Karpas-422 (cell line): Measurements from ENCODE around the gene GUCY1A2. TPM values are rescaled to one million over a fixed set of nuclear protein-coding genes. Genes with fewer than 3 reads are reported as not detected.

Experiments used
- DNase-seq: peaks from one replicate; pipeline ENCODE4 v3.0.0-alpha.2; 2015
- H2AFZ ChIP-seq: fragments of 200-600 bp; sonication (generic); 2 replicates; pipeline ENCODE4 v1.6.1; 2014; ENCODE audit warnings: antibody characterized with exemption, low read length, mixed read lengths
- H3K27ac ChIP-seq: fragments of 200-600 bp; sonication (generic); 2 replicates; pipeline ENCODE4 v1.5.1; 2014; ENCODE audit warnings: mild to moderate bottlenecking, low read length, moderate library complexity
- H3K27me3 ChIP-seq: fragments of 200-600 bp; sonication (generic); 2 replicates; pipeline ENCODE4 v1.6.1; 2014; ENCODE audit warnings: low read length, mixed read lengths
- H3K36me3 ChIP-seq: fragments of 200-600 bp; sonication (generic); 2 replicates; pipeline ENCODE4 v1.6.1; 2014; ENCODE audit warnings: low read length, mixed read lengths; ENCODE audit not compliant: insufficient read depth
- H3K4me1 ChIP-seq: fragments of 200-600 bp; sonication (generic); 2 replicates; pipeline ENCODE4 v1.6.1; 2014; ENCODE audit warnings: mild to moderate bottlenecking, low read length, mixed read lengths
- H3K4me2 ChIP-seq: fragments of 200-600 bp; sonication (generic); 2 replicates; pipeline ENCODE4 v1.6.1; 2014; ENCODE audit warnings: low read length, low read depth, mild to moderate bottlenecking; ENCODE audit not compliant: poor library complexity, severe bottlenecking
- H3K4me3 ChIP-seq: fragments of 200-600 bp; sonication (generic); 2 replicates; pipeline ENCODE4 v1.5.1; 2014; ENCODE audit warnings: mild to moderate bottlenecking, antibody characterized with exemption, low read length, mixed read lengths
- H3K79me2 ChIP-seq: fragments of 200-600 bp; sonication (generic); 2 replicates; pipeline ENCODE4 v1.6.1; 2014; ENCODE audit warnings: mild to moderate bottlenecking, low read length, mixed read lengths
- H3K9ac ChIP-seq: fragments of 200-600 bp; sonication (generic); 2 replicates; pipeline ENCODE4 v1.6.0; 2014; ENCODE audit warnings: low read length
- H3K9me2 ChIP-seq: fragments of 200-600 bp; sonication (generic), shearing (Covaris generic); replicated peaks from 2 replicates; pipeline ENCODE4 v1.6.0; 2014; ENCODE audit warnings: mild to moderate bottlenecking, low read length, moderate library complexity; ENCODE audit not compliant: insufficient read depth
- H3K9me3 ChIP-seq: fragments of 300-700, 200-600 bp; sonication (generic); 2 replicates; pipeline ENCODE4 v1.6.1; 2014; ENCODE audit warnings: low read length, mixed read lengths
- H4K20me1 ChIP-seq: fragments of 200-600 bp; sonication (generic); 2 replicates; pipeline ENCODE4 v1.6.1; 2014; ENCODE audit warnings: mild to moderate bottlenecking, antibody characterized with exemption, low read length, low read depth; ENCODE audit not compliant: insufficient read depth
- total RNA-seq: library from RNA; depleted of rRNA; stranded (reverse); fragments of >200 nt; shearing (Covaris generic); gene quantifications from 2 replicates; pipeline ENCODE4 v1.2.3, GENCODE V29; 2014; ENCODE audit warnings: low replicate concordance

GUCY1A2 gene
- total RNA-seq, 1 experiment from 2014 or later: 0.04 TPM

- H4K20me1 ChIP-seq: no peaks in the 10 kb centered on the region
- no peak overlapping the region for H3K27ac ChIP-seq
- no peaks in the 10 kb centered on the region for H3K9me2 ChIP-seq
- H3K4me3 ChIP-seq: no peak overlapping the region
- no peak overlapping the region for H2AFZ ChIP-seq
- no peaks in the 10 kb centered on the region for H3K79me2 ChIP-seq
- H3K4me1 ChIP-seq: no peaks in the 10 kb centered on the region; the same call in 1 of the 2 replicates
- no peak overlapping the region for H3K9ac ChIP-seq
- no peak for DNase-seq
- no peaks in the 10 kb centered on the region for H3K36me3 ChIP-seq
- no peak overlapping the region for H3K4me2 ChIP-seq
- peaks cover 4% of the 10 kb centered on the region; the same call in 1 of the 2 replicates for H3K27me3 ChIP-seq
- no peaks in the 10 kb centered on the region for H3K9me3 ChIP-seq
These were observed 197.0 kb downstream of the GUCY1A2 start for GRCh38 chr11:106821291-106821690.

GRCh38 chr11:106818443-106818842 is 199.8 kb downstream of the GUCY1A2 start:
- Histone ChIP-seq H3K27ac (no peak overlapping the region), H3K9ac (no peak overlapping the region), H4K20me1 (no peaks in the 10 kb centered on the region), H2AFZ (no peak overlapping the region), H3K4me3 (no peak overlapping the region), H3K4me2 (no peak overlapping the region), H3K79me2 (no peaks in the 10 kb centered on the region), H3K36me3 (no peaks in the 10 kb centered on the region), H3K4me1 (no peaks in the 10 kb centered on the region; the same call in 1 of the 2 replicates), H3K27me3 (peaks cover 4% of the 10 kb centered on the region; the same call in 1 of the 2 replicates), H3K9me3 (no peaks in the 10 kb centered on the region), H3K9me2 (no peaks in the 10 kb centered on the region)
- no peak for DNase-seq

- Histone ChIP-seq H3K4me1 (no peaks in the 10 kb centered on the region), H3K79me2 (no peaks in the 10 kb centered on the region), H3K36me3 (no peaks in the 10 kb centered on the region), H3K27ac (no peak overlapping the region), H2AFZ (no peak overlapping the region), H3K4me3 (no peak overlapping the region), H3K9me3 (no peaks in the 10 kb centered on the region), H3K4me2 (no peak overlapping the region), H3K9ac (no peak overlapping the region), H4K20me1 (no peaks in the 10 kb centered on the region), H3K27me3 (no peaks in the 10 kb centered on the region), H3K9me2 (no peaks in the 10 kb centered on the region)
- no peak for DNase-seq
These were observed 203.1 kb downstream of the GUCY1A2 start for GRCh38 chr11:106815209-106815608.

- Histone ChIP-seq H3K36me3 (no peaks in the 10 kb centered on the region), H4K20me1 (no peaks in the 10 kb centered on the region), H2AFZ (no peak overlapping the region), H3K9ac (no peak overlapping the region), H3K9me3 (no peaks in the 10 kb centered on the region), H3K79me2 (no peaks in the 10 kb centered on the region), H3K4me3 (no peak overlapping the region), H3K27ac (no peak overlapping the region), H3K27me3 (no peaks in the 10 kb centered on the region), H3K9me2 (no peaks in the 10 kb centered on the region), H3K4me1 (no peaks in the 10 kb centered on the region), H3K4me2 (no peak overlapping the region)
- DNase-seq: no peak
These were observed 204.5 kb downstream of the GUCY1A2 start for GRCh38 chr11:106813806-106814205.

- H3K79me2 ChIP-seq: no peaks in the 10 kb centered on the region
These were observed 224.2 kb downstream of the GUCY1A2 start for GRCh38 chr11:106794058-106794457.

GRCh38 chr11:106789406-106789805 is 228.9 kb downstream of the GUCY1A2 start:
- no peak overlapping the region for H2AFZ ChIP-seq
- H3K27me3 ChIP-seq: no peaks in the 10 kb centered on the region
- H3K9me3 ChIP-seq: no peaks in the 10 kb centered on the region
- H3K36me3 ChIP-seq: no peaks in the 10 kb centered on the region
- no peak overlapping the region for H3K27ac ChIP-seq
- DNase-seq: no peak
- no peaks in the 10 kb centered on the region for H3K4me1 ChIP-seq
- H3K4me2 ChIP-seq: no peak overlapping the region
- no peaks in the 10 kb centered on the region for H4K20me1 ChIP-seq
- no peak overlapping the region for H3K4me3 ChIP-seq
- H3K79me2 ChIP-seq: no peaks in the 10 kb centered on the region
- H3K9ac ChIP-seq: no peak overlapping the region
- 0 out of 2 replicates have a peak, but pooled peaks cover 3% of the 10 kb centered on the region for H3K9me2 ChIP-seq

More at GRCh38 chr11:106794058-106794457, 224.2 kb downstream of the GUCY1A2 start:
- Histone ChIP-seq H3K9me3 (no peaks in the 10 kb centered on the region), H3K4me3 (no peak overlapping the region), H3K27ac (no peak overlapping the region), H3K36me3 (no peaks in the 10 kb centered on the region), H3K27me3 (peaks cover 3% of the 10 kb centered on the region; the same call in 1 of the 2 replicates), H3K9ac (no peak overlapping the region), H3K4me2 (no peak overlapping the region), H4K20me1 (no peaks in the 10 kb centered on the region), H3K9me2 (no peaks in the 10 kb centered on the region), H2AFZ (no peak overlapping the region), H3K4me1 (no peaks in the 10 kb centered on the region)
- DNase-seq: no peak

GRCh38 chr11:106787454-106787853 is 230.8 kb downstream of the GUCY1A2 start:
- Histone ChIP-seq H3K4me3 (no peak overlapping the region), H3K27me3 (no peaks in the 10 kb centered on the region), H3K36me3 (no peaks in the 10 kb centered on the region), H3K9me2 (0 out of 2 replicates have a peak, but pooled peaks cover 3% of the 10 kb centered on the region), H3K4me2 (no peak overlapping the region), H4K20me1 (no peaks in the 10 kb centered on the region), H3K27ac (no peak overlapping the region), H2AFZ (no peak overlapping the region), H3K9me3 (no peaks in the 10 kb centered on the region), H3K79me2 (no peaks in the 10 kb centered on the region), H3K4me1 (no peaks in the 10 kb centered on the region), H3K9ac (no peak overlapping the region)
- no peak for DNase-seq

GRCh38 chr11:106785913-106786650 is 232.2 kb downstream of the GUCY1A2 start:
- Histone ChIP-seq H3K4me1 (no peaks in the 10 kb centered on the region), H3K9ac (no peak overlapping the region), H2AFZ (no peak overlapping the region), H4K20me1 (no peaks in the 10 kb centered on the region), H3K27ac (no peak overlapping the region), H3K4me3 (no peak overlapping the region), H3K9me2 (0 out of 2 replicates have a peak, but pooled peaks cover 3% of the 10 kb centered on the region), H3K4me2 (no peak overlapping the region), H3K79me2 (no peaks in the 10 kb centered on the region), H3K36me3 (no peaks in the 10 kb centered on the region), H3K9me3 (no peaks in the 10 kb centered on the region), H3K27me3 (no peaks in the 10 kb centered on the region)
- DNase-seq: no peak
